Stimulated activated memory B cell treated with anti-CD40 and anti-IgM and Interleukin-4, amounts not matched to agents 10 μg/mL and 1 μg/mL and 100 μg/mL, for 72 hours (primary cell): ENCODE measurements around the gene RLF.

Experiments used
- ATAC-seq: fragments of 150-1000 bp; cut with Tn5 transposase; 2 replicates; pipeline ENCODE4 v1.10.0; 2021
- H3K27ac Mint-ChIP-seq: one replicate; pipeline ENCODE4 v1.8.0; 2022; ENCODE audit warnings: mild to moderate bottlenecking, mixed read lengths
- H3K27me3 Mint-ChIP-seq: one replicate; pipeline ENCODE4 v1.8.0; 2022; ENCODE audit warnings: mixed read lengths
- H3K36me3 Mint-ChIP-seq: one replicate; pipeline ENCODE4 v1.8.0; 2022; ENCODE audit warnings: mixed read lengths
- H3K4me1 Mint-ChIP-seq: one replicate; pipeline ENCODE4 v1.8.0; 2022; ENCODE audit warnings: mixed read lengths
- H3K4me3 Mint-ChIP-seq: one replicate; pipeline ENCODE4 v1.8.0; 2022; ENCODE audit warnings: mild to moderate bottlenecking, moderate library complexity, mixed read lengths
- H3K9me3 Mint-ChIP-seq: one replicate; pipeline ENCODE4 v1.8.0; 2022; ENCODE audit warnings: mixed read lengths

Gene RLF

GRCh38 chr1:40161125-40161887 is at the start of gene RLF:
TSS of gene RLF (plus strand) at chr1:40161387. CDS start at chr1:40161400, 13 bp downstream.
- Mint-ChIP-seq H3K27me3 (no peaks in the 10 kb centered on the region), H3K27ac (no peak within 1 kb of the TSS)
- ATAC-seq: peak; percentile 99

DNA sequence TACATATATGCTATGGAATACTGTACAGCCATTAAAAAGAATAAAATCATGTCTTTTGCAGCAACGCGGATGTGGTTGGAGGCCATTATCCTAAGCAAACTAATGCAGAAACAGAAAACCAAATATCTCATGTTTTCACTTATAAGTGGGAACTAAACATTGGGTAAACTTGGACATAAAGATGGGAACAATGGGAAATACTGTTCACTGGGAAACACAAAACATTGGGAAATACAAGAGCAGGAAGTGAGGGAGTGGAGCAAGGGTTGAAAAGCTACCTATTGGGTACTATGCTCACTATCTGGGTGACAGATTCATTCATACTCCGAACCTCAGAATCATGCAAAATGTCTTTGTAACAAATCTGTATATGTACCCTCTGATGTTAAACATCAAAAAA is 46.8 kb upstream of the RLF start:
- Mint-ChIP-seq H3K27me3 (peaks cover 31% of the 10 kb centered on the region), H3K36me3 (peaks cover 18% of the 10 kb centered on the region), H3K27ac (no peak overlapping the region), H3K4me3 (no peak overlapping the region), H3K9me3 (peaks cover 18% of the 10 kb centered on the region), H3K4me1 (no peaks in the 10 kb centered on the region)
- no peak for ATAC-seq

More at GRCh38 chr1:40161125-40161887, at the start of gene RLF:
- Mint-ChIP-seq H3K36me3 (no peaks in the 10 kb centered on the region), H3K4me1 (peaks cover 19% of the 10 kb centered on the region), H3K9me3 (no peaks in the 10 kb centered on the region), H3K4me3 (no peak within 1 kb of the TSS)

DNA sequence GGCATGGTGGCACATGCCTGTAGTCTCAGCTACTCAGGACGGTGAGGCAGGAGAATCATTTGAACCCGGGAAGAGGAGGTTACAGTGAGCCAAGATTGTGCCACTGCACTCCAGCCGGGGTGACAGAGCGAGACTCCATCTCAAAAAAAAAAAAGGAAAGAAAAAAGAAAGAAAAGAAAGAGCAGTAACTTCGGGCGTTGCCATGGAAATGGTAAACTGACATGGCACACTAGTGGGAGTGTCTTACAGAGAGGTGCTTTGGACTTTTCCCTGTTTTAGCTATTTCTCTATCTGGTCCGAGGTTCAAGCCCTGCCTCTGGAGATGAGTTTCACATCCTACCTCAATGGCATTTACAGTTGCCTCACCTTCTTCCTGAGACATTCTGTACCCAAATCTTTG is 41.1 kb upstream of the RLF start:
- Mint-ChIP-seq H3K36me3 (no peaks in the 10 kb centered on the region), H3K9me3 (no peaks in the 10 kb centered on the region), H3K4me1 (no peaks in the 10 kb centered on the region), H3K4me3 (no peak overlapping the region), H3K27me3 (peaks cover 10% of the 10 kb centered on the region), H3K27ac (no peak overlapping the region)
- ATAC-seq: no peak

DNA sequence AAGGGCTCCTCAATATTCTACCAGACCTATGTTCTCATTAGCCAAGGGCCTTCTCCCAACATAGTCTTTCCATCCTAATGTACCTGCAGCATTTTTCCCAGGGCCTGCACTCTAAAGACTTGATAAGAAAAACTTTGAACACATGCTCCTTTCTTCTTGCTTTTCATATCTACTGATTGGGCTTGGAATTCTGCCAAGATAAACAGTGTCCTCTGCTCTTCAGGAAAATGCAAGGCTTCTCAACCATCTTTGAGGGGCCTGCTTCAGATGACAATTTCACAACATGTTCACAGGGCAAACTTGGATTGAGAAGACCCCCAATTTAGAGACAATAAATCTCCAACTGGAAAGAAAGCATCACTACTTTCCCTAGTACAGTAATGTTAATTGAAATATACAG is 38.3 kb upstream of the RLF start:
- H3K9me3 Mint-ChIP-seq: no peaks in the 10 kb centered on the region
- H3K4me1 Mint-ChIP-seq: no peaks in the 10 kb centered on the region
- H3K36me3 Mint-ChIP-seq: no peaks in the 10 kb centered on the region
- H3K27me3 Mint-ChIP-seq: peaks cover 10% of the 10 kb centered on the region
- no peak overlapping the region for H3K27ac Mint-ChIP-seq
- no peak overlapping the region for H3K4me3 Mint-ChIP-seq
- ATAC-seq: no peak

GRCh38 chr1:40130892-40131291 is 30.3 kb upstream of the RLF start:
- H3K4me1 Mint-ChIP-seq: no peaks in the 10 kb centered on the region
- H3K27me3 Mint-ChIP-seq: peaks cover 15% of the 10 kb centered on the region
- no peak overlapping the region for H3K27ac Mint-ChIP-seq
- no peak for ATAC-seq
- H3K36me3 Mint-ChIP-seq: peaks cover 5% of the 10 kb centered on the region
- no peak overlapping the region for H3K4me3 Mint-ChIP-seq
- H3K9me3 Mint-ChIP-seq: peaks cover 2% of the 10 kb centered on the region

DNA sequence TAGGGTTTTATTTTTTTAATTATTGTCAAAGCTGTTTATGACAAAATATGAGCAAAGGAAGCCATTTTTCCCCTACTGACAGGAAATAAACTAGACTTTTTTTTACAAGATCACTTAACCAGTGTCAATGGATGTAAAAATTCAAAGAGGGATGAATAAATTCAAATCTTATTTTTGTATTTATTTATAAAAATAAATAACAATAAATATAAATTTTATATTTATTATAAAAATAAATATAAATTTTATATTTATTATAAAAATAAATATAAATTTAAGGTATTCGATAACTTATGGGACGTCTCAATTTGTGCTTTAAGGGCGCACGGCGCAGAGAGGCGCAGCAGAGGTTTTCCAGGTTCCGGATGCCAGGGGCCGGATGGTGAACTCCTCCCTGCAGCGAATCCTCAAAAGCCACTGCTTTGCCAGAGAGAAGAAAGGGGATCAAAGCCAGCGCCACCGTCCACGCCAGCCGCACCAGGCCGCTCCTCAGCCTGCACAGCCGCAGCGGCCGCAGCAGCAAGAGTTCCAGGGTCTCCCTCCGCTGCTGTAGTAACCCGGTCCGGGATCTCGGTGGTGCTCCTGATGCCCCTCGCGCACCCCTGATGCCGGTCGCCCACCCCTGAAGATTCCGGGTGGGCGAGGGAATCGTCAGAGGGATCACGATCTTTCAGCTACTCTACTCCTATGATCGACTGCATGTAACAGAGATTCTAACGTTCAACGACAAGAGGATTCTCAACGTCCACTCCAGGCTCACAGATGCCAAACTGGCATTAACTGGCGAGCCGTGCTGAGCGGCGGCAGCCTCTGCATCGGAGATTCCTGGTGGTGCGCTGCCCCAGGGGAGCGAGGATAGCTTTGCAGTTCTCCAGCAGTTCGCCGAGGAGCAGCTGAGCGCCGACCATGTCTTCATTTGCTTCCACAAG is 28.5 kb upstream of the RLF start:
- H3K27me3 Mint-ChIP-seq: peaks cover 15% of the 10 kb centered on the region
- H3K4me3 Mint-ChIP-seq: no peak overlapping the region
- peaks cover 2% of the 10 kb centered on the region for H3K9me3 Mint-ChIP-seq
- H3K36me3 Mint-ChIP-seq: peaks cover 5% of the 10 kb centered on the region
- no peak overlapping the region for H3K27ac Mint-ChIP-seq
- ATAC-seq: no peak
- H3K4me1 Mint-ChIP-seq: no peaks in the 10 kb centered on the region

- Mint-ChIP-seq H3K27me3 (peaks cover 15% of the 10 kb centered on the region), H3K9me3 (peaks cover 2% of the 10 kb centered on the region), H3K4me1 (no peaks in the 10 kb centered on the region), H3K36me3 (peaks cover 5% of the 10 kb centered on the region), H3K27ac (no peak overlapping the region), H3K4me3 (no peak overlapping the region)
- ATAC-seq: no peak
These were observed 27.9 kb upstream of the RLF start for GRCh38 chr1:40133312-40133665.

DNA sequence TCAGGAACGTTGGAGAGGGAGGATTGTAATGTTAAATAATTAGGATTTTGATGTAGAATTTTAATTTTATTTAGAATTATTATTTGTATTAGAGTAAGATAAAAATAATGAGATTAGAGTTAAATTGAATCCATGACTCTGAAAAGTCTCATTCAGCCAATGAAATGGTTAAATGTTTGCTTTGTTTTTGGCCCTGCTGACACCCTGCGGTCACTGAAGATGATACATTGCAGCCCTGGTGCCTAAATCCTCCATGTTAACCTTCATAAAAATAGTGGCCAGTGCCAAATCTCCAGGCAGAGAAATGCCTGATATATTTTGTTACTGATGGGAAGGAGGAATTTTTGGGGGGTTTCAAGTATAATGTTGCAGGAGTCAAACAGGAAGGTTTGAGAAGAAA is 27.3 kb upstream of the RLF start:
- H3K4me3 Mint-ChIP-seq: no peak overlapping the region

GRCh38 chr1:40140211-40140973 is 20.8 kb upstream of the RLF start:
- Mint-ChIP-seq H3K27ac (no peak overlapping the region), H3K4me3 (no peak overlapping the region), H3K36me3 (no peaks in the 10 kb centered on the region), H3K4me1 (peaks cover 9% of the 10 kb centered on the region), H3K27me3 (peaks cover 20% of the 10 kb centered on the region), H3K9me3 (no peaks in the 10 kb centered on the region)
- no peak for ATAC-seq

More for the DNA sequence above, 27.3 kb upstream of the RLF start:
- ATAC-seq: no peak
- H3K36me3 Mint-ChIP-seq: peaks cover 5% of the 10 kb centered on the region
- no peak overlapping the region for H3K27ac Mint-ChIP-seq
- H3K27me3 Mint-ChIP-seq: peaks cover 15% of the 10 kb centered on the region
- H3K9me3 Mint-ChIP-seq: peaks cover 2% of the 10 kb centered on the region
- H3K4me1 Mint-ChIP-seq: no peaks in the 10 kb centered on the region

GRCh38 chr1:40141878-40142535 is 19.2 kb upstream of the RLF start:
- H3K9me3 Mint-ChIP-seq: no peaks in the 10 kb centered on the region
- no peak for ATAC-seq
- peaks cover 24% of the 10 kb centered on the region for H3K27me3 Mint-ChIP-seq
- no peak overlapping the region for H3K4me3 Mint-ChIP-seq
- H3K27ac Mint-ChIP-seq: no peak overlapping the region
- H3K4me1 Mint-ChIP-seq: peaks cover 9% of the 10 kb centered on the region
- no peaks in the 10 kb centered on the region for H3K36me3 Mint-ChIP-seq

- peak; percentile 82 for ATAC-seq
- Mint-ChIP-seq H3K27ac (no peak overlapping the region), H3K4me1 (peaks cover 9% of the 10 kb centered on the region), H3K4me3 (no peak overlapping the region), H3K9me3 (no peaks in the 10 kb centered on the region), H3K27me3 (peaks cover 30% of the 10 kb centered on the region), H3K36me3 (no peaks in the 10 kb centered on the region)
These were observed 17.2 kb upstream of the RLF start for GRCh38 chr1:40143891-40144575.

- no peaks in the 10 kb centered on the region for H3K36me3 Mint-ChIP-seq
- ATAC-seq: no peak
- H3K9me3 Mint-ChIP-seq: no peaks in the 10 kb centered on the region
- H3K4me1 Mint-ChIP-seq: peaks cover 22% of the 10 kb centered on the region
- H3K4me3 Mint-ChIP-seq: no peak overlapping the region
- no peak overlapping the region for H3K27ac Mint-ChIP-seq
- H3K27me3 Mint-ChIP-seq: peaks cover 10% of the 10 kb centered on the region
These were observed 9.6 kb upstream of the RLF start for GRCh38 chr1:40151457-40152079.

DNA sequence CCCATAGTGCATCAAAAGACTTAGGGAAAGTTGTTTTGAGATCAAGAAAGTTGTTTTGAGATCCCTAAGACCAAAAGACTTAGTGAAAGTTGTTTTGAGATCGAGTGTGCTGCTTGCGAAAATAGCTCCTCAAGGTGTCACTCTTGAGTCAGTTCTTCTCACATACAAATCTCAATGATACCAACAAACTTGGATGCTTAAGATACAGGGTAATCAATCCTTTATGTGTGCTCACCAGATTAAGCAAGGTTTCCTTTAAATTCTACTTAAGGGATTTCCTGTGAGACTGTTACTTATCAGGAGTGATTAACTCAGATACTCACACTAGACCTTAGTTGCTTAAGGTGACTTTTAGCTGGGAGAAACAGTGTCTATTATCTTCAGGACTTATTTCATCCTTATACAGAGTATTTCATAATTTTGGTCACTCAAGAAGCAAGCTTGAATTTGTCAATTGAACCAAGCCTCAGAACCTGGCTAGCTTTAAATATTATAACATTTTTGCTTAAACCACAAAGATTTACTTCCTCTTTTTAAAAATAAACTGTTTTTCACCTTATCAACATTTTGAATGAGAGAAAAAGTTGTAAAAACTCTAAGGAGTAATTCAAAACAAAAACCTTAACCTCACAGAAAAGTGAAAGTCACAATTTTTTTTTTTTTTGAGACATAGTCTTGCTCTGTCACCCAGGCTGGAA is 8.0 kb upstream of the RLF start:
- Mint-ChIP-seq H3K4me1 (peaks cover 22% of the 10 kb centered on the region), H3K36me3 (no peaks in the 10 kb centered on the region), H3K27me3 (no peaks in the 10 kb centered on the region), H3K9me3 (no peaks in the 10 kb centered on the region), H3K4me3 (peak overlapping the region; percentile 62), H3K27ac (peak overlapping the region; percentile 73)
- peak; percentile 86 for ATAC-seq
